Inflammatory macrophage (primary cell): ENCODE results near the gene CAPN1.

Experiments
- DNase-seq, 2 donors: peaks; one replicate each; pipeline ENCODE4 v3.0.0-alpha.2; 2020 to 2022

The CAPN1 gene

GRCh38 chr11:65204143-65204542 is 22.4 kb downstream of the CAPN1 start:
- no peak for DNase-seq

- peak; percentile 22 to 33 for DNase-seq
These were observed 23.2 kb downstream of the CAPN1 start for GRCh38 chr11:65204646-65205601.

- no peak for DNase-seq
These were observed 23.9 kb downstream of the CAPN1 start for GRCh38 chr11:65205602-65205967.

- no peak for DNase-seq
These were observed 24.7 kb downstream of the CAPN1 start for GRCh38 chr11:65206441-65206841.

- DNase-seq: no peak
These were observed 25.2 kb downstream of the CAPN1 start for GRCh38 chr11:65206901-65207300.

GRCh38 chr11:65207918-65208784 is 26.4 kb downstream of the CAPN1 start:
- no peak for DNase-seq

- no peak for DNase-seq
These were observed 27.3 kb downstream of the CAPN1 start for GRCh38 chr11:65208785-65209710.

- no peak for DNase-seq
These were observed 28.1 kb downstream of the CAPN1 start for GRCh38 chr11:65209711-65210360.

- no peak for DNase-seq
These were observed 28.6 kb downstream of the CAPN1 start for GRCh38 chr11:65210361-65210731.

GRCh38 chr11:65210748-65211147 is 29.0 kb downstream of the CAPN1 start:
- no peak for DNase-seq

- no peak for DNase-seq
These were observed 29.8 kb downstream of the CAPN1 start for GRCh38 chr11:65211293-65212105.

GRCh38 chr11:65212226-65212801 is 30.6 kb downstream of the CAPN1 start:
- no peak for DNase-seq

- DNase-seq: peak in 1 of 2 donors; percentile 25
These were observed 31.8 kb downstream of the CAPN1 start for GRCh38 chr11:65213322-65214211.

GRCh38 chr11:65214212-65214845 is 32.6 kb downstream of the CAPN1 start:
- no peak for DNase-seq

- peak in 1 of 2 donors; percentile 12 for DNase-seq
These were observed 33.8 kb downstream of the CAPN1 start for GRCh38 chr11:65215441-65216076.

- no peak for DNase-seq
These were observed 35.1 kb downstream of the CAPN1 start for GRCh38 chr11:65216830-65217229.

- no peak for DNase-seq
These were observed 36.0 kb downstream of the CAPN1 start for GRCh38 chr11:65217441-65218423.
